ENCODE data around the gene PIANP. TPM values are rescaled to one million over a fixed set of nuclear protein-coding genes. Genes with fewer than 3 reads are reported as not detected.

PIANP gene
- total RNA-seq, 4 donors from 2014 or later, result 0.42 to 1.8 (median 0.60) TPM

DNA sequence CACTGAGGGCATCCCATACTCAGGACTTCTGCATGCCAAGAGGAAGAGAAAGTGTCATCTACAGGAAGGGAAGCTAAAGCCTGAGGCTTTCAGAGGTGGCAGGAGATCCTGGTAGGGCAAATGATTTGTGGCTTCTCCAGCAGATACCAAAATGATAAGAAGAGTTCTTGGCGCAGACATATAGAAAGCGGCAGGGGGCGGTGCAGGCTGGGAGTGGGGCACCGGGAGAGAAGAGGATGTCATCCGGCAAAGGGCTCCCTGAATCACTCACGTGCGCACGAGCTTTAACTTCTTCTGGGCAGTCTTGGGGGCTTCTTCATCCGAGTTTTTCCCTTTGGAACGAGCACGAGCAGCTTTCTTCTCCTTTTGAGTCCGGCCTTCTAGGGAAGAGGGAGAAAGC lies 48.2 kb downstream of the PIANP start:
- 87% methylated on average over 12 of the region's 12 CpGs for WGBS
- peaks cover 54 to 96% (median 85%) of the 10 kb centered on the region in 4 donors for H3K36me3 ChIP-seq

DNA sequence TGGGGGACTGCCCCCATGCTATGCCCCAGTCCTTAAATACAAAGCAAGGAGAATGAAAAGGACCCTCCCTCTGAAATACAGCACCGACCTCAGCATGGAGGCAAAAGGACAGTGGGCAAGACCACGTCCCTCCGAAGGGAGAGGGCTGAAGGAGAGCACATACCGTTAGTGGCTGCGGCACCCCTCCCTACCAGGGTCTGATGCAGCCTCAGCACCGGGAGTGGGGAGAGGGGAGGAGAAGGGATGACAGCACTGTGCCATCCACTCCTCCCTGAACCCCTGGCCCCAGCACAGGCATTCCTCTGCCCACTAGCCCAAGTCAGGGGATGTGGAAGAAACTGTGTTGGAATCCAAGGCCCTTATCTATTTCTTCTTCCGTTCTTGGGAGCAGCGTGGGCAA lies 49.8 kb downstream of the PIANP start:
- Histone ChIP-seq H3K27me3 (no peaks in the 10 kb centered on the region), H3K36me3 (peaks cover 54 to 80% (median 69%) of the 10 kb centered on the region in 4 donors), H3K27ac (replicated peaks in 1 of 4) (no peak overlapping the region), H3K4me3 (no peak overlapping the region), H3K9me3 (no peaks in the 10 kb centered on the region), H3K4me1 (peaks cover 0 to 17% (median 15%) of the 10 kb centered on the region in 4 donors)
- no peak for DNase-seq (ENCODE audit: extremely low spot score)
- TF ChIP-seq EP300 (IDR thresholded peaks at IDR 0.05), result no peak
- TF ChIP-seq POLR2AphosphoS5 (IDR thresholded peaks at IDR 0.05), result no peak
- TF ChIP-seq, protein P1, sequence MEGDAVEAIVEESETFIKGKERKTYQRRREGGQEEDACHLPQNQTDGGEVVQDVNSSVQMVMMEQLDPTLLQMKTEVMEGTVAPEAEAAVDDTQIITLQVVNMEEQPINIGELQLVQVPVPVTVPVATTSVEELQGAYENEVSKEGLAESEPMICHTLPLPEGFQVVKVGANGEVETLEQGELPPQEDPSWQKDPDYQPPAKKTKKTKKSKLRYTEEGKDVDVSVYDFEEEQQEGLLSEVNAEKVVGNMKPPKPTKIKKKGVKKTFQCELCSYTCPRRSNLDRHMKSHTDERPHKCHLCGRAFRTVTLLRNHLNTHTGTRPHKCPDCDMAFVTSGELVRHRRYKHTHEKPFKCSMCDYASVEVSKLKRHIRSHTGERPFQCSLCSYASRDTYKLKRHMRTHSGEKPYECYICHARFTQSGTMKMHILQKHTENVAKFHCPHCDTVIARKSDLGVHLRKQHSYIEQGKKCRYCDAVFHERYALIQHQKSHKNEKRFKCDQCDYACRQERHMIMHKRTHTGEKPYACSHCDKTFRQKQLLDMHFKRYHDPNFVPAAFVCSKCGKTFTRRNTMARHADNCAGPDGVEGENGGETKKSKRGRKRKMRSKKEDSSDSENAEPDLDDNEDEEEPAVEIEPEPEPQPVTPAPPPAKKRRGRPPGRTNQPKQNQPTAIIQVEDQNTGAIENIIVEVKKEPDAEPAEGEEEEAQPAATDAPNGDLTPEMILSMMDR (IDR thresholded peaks at IDR 0.05), result no peak
- no peak for TF ChIP-seq POLR2A (IDR thresholded peaks at IDR 0.05; ENCODE audit: low read depth)
- intact Hi-C loops (cut with DNase I), result no loop called here
- 88% methylated on average over 7 of the region's 8 CpGs for WGBS

More for the DNA sequence above, 48.2 kb downstream of the PIANP start:
- Histone ChIP-seq H3K27me3 (no peaks in the 10 kb centered on the region), H3K9me3 (no peaks in the 10 kb centered on the region), H3K27ac (replicated peaks in 1 of 4) (no peak overlapping the region), H3K4me3 (no peak overlapping the region), H3K4me1 (peaks cover 0 to 11% (median 5%) of the 10 kb centered on the region in 4 donors)
- no peak for DNase-seq (ENCODE audit: extremely low spot score)
- TF ChIP-seq POLR2A (IDR thresholded peaks at IDR 0.05; ENCODE audit: low read depth) (no peak), EP300 (IDR thresholded peaks at IDR 0.05) (no peak), POLR2AphosphoS5 (IDR thresholded peaks at IDR 0.05) (no peak)
- TF ChIP-seq, protein P1 (IDR thresholded peaks at IDR 0.05), result no peak
- intact Hi-C loops (cut with DNase I), result no loop called here

DNA sequence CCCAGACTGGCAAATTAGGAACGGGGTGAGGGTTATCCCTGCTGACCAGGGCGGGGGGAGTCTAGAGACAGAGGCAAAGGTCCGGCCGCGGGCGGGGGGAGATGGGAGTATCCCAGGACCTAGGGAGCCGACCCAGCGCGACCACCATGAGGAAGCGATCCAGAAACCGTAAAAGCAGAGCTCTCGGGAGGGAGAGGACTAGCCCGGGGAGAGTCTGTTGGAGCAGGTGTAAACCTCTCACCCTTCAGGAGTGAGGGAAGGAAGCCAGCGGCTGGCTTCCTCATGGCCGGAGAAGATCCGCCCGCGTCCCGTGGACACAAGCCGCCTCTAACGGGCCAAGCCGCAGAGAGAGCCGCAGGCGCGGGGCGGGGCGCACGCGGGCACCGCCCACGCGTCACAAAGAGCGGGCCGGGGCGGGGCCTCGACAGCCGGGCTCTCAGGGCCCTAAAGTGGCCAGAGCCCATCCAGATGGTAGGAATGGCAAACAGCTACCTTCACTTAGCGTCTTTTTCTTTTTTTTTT lies 53.5 kb downstream of the PIANP start, which contains the start of gene ACRBP:
Gene ACRBP (minus strand): TSS at position 350 of the 522 bp plus-strand sequence. CDS start 66 bp downstream, at position 284.
- H3K27ac ChIP-seq (replicated peaks in 1 of 4), result peak within 1 kb of the TSS; percentile 56 to 78 (median 62)

DNA sequence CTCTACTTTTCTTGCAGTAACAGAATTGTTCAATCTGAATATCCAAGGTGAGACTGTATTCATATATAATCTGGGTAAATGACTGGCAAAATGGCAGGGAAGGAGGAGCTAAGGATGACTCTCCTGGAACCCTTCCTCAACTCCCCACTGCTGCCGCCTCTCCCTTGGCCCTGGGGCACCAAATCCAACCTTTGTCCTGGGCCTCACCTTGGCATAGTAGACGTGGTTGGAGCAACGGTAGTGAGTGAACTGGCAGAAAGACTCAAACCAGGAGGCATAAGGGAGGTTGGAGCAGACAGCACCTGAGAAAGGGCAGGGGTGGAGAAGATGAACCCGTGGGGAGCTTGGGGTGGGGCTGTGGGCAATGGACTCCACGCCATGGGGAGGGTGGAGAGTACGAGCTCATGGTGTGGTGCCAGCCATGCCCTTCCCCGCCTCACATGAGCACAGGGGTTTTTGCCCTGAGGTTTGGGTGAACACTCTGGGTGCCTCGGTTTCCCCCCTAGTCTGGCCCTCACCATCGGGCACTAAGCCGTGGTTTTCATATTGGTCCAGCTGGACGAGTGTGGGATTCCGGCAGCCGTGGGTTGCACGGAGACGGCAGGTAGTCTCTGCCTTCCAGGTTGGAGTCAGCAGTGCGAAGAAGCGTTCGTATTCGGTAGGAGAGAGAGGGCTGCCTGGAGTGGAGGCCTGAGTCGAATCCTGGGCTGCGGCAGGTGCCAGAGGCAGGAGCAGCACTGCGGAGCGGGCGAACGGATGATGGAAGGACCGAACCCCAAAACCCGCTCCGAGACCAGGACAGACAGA lies 54.1 kb downstream of the PIANP start:
- whole genome bisulfite sequencing, result 58% methylated on average over 27 of the region's 28 CpGs
- Histone ChIP-seq H3K27ac (replicated peaks in 1 of 4) (peak overlapping the region; percentile 56 to 78 (median 62)), H3K27me3 (no peaks in the 10 kb centered on the region), H3K9me3 (no peaks in the 10 kb centered on the region), H3K4me1 (peaks cover 0 to 24% (median 19%) of the 10 kb centered on the region in 4 donors), H3K36me3 (peaks cover 18 to 37% (median 33%) of the 10 kb centered on the region in 4 donors), H3K4me3 (peak overlapping the region; percentile 55 to 60 (median 57))
- DNase-seq (ENCODE audit: extremely low spot score), result no peak
- intact Hi-C loops (cut with DNase I), result loop anchor here (2.0 kb wide), 1 partner anchor 28 kb away; no protein-coding TSS in a partner anchor
- TF ChIP-seq EP300 (IDR thresholded peaks at IDR 0.05) (no peak), POLR2A (IDR thresholded peaks at IDR 0.05; ENCODE audit: low read depth) (no peak), POLR2AphosphoS5 (IDR thresholded peaks at IDR 0.05) (no peak)
- TF ChIP-seq, protein P1 (IDR thresholded peaks at IDR 0.05), result no peak

More for the DNA sequence above, 53.5 kb downstream of the PIANP start, which contains the start of gene ACRBP:
- peaks cover 24 to 43% (median 39%) of the 10 kb centered on the region in 4 donors for H3K36me3 ChIP-seq
- TF ChIP-seq POLR2AphosphoS5 (IDR thresholded peaks at IDR 0.05), result peak; percentile 79 to 82
- TF ChIP-seq, protein P1 (IDR thresholded peaks at IDR 0.05), result no peak
- no peaks in the 10 kb centered on the region for H3K9me3 ChIP-seq
- intact Hi-C loops (cut with DNase I), result loop anchor here (2.0 kb wide), 1 partner anchor 28 kb away; no protein-coding TSS in a partner anchor
- peak within 1 kb of the TSS; percentile 55 to 60 (median 57) for H3K4me3 ChIP-seq
- H3K4me1 ChIP-seq, result peaks cover 0 to 24% (median 19%) of the 10 kb centered on the region in 4 donors
- no peaks in the 10 kb centered on the region for H3K27me3 ChIP-seq
- DNase-seq (ENCODE audit: extremely low spot score), result no peak
- WGBS, result 10% methylated on average over 32 of the region's 38 CpGs
